Measurements from ENCODE around the gene RNF133.

DNA sequence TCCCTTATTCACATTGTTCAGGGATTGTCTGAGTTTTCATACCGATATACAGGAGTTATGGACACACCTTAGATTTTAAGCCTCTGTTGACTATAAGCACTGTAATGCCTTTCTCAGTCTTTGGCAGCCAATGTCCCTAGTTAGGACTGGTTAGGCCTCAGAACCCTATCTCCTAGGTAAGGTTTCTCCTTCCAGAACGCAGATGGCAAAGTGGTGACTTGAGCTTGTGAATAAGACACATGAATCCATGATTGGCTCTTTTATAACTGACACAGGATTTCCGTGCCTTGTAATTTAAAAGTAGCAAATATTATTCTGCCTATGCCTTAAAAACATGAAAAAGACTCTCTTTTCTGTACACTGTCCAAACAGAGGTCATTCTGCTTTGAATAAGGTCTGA is 16.3 kb upstream of the RNF133 start:
- TF ChIP-seq EZH2 (IDR thresholded peaks at IDR 0.05; ENCODE audit: insufficient read depth, poor library complexity, severe bottlenecking) (no peak), EZH2phosphoT487 (IDR thresholded peaks at IDR 0.05; ENCODE audit: insufficient read depth, low read depth) (no peak)
